Adipose tissue (tissue), 3 donors: ENCODE data around the gene CAPN5. TPM values are rescaled to one million over a fixed set of nuclear protein-coding genes. Genes with fewer than 3 reads are reported as not detected.

Experiments used
- H3K27ac ChIP-seq: one replicate; pipeline ENCODE4 v1.5.1; 2013; ENCODE audit warnings: low read depth, low read length
- WGBS, 3 donors: extraction: QIAGEN DNeasy Blood & Tissue Kit; methylation state at CpG; one replicate each; pipeline ENCODE4 v1.1.7; 2013; 5-methylcytosine and 5-hydroxymethylcytosine counted together
- polyA plus RNA-seq, 3 donors: library from polyadenylated mRNA; stranded (reverse); fragments of 200-250 nt; gene quantifications; one replicate each; pipeline ENCODE4 v1.2.3, GENCODE V29; 2013
- donor health status: healthy with polysubstance abuse.
- donor health status: Bipolar disorder and iron deficiency.
- donor health status: healthy.

CAPN5 gene
- polyA plus RNA-seq, 3 donors = 1.2 to 8.5 (median 4.0) TPM

DNA sequence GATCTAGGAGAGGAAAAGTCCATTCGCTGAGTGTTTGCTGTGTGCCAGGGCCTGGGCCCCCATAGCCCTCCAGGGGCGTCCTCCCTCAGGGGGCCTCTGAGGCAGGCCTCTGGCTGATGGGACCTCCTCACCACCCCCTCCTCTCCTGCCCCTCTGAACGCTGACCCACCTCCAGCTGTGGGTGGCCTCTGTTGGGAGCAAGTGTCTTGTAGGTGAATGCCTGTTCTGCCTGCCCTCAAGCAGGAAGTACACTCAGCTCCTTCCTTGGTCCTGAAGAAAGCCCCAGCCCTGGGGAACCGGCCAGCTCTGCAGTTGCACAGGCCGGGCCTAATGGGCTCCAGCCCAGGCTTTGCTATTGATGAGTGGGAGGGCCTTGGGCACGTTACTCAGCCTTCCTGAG, 64.8 kb downstream of the CAPN5 start:
- 63 to 72% (median 69%) methylated on average over 6 of the region's 6 CpGs for WGBS, 3 donors
- no peak overlapping the region for H3K27ac ChIP-seq

DNA sequence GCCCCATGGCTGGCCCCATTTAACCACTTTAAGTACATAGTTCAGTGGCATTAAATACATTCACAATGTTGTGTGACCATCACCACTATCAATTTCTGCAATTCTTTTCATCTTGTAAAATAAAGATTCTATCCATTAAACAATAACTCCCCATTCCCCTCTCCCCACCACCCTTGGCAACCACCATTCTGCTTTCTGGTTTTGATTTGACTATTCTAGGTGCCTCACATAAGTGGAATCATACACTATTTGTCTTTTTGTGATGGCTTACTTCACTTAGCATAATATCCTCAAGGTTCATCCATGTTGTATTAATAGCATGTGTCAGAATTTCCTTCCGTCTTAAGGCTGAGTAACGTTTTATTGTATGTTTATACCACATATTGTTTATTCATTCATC, 68.3 kb downstream of the CAPN5 start:
- H3K27ac ChIP-seq = no peak overlapping the region
- 14 to 28% (median 14%) methylated on average over 2 of the region's 2 CpGs for WGBS, 3 donors

DNA sequence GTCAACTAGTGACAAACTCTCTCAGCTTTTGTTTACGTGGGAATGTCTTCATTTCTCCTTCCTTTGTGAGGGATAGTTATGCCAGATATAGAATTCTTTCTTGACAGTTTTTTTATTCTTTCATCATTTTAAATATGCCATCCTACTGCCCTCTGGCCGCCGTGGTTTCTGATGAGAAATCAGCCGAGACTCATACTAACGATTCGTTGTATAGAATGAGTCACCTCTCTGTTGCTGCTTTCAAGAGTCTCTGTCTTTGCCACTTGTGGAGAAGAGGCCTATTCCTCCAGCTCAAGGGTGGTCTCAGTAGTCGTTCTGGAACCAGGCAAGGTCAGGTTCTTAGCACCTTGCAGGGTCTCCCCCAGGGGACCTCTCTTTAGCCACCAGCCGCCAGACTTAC, 69.3 kb downstream of the CAPN5 start:
- no peak overlapping the region for H3K27ac ChIP-seq
- WGBS, 3 donors = 83 to 88% (median 86%) methylated on average over 8 of the region's 8 CpGs

DNA sequence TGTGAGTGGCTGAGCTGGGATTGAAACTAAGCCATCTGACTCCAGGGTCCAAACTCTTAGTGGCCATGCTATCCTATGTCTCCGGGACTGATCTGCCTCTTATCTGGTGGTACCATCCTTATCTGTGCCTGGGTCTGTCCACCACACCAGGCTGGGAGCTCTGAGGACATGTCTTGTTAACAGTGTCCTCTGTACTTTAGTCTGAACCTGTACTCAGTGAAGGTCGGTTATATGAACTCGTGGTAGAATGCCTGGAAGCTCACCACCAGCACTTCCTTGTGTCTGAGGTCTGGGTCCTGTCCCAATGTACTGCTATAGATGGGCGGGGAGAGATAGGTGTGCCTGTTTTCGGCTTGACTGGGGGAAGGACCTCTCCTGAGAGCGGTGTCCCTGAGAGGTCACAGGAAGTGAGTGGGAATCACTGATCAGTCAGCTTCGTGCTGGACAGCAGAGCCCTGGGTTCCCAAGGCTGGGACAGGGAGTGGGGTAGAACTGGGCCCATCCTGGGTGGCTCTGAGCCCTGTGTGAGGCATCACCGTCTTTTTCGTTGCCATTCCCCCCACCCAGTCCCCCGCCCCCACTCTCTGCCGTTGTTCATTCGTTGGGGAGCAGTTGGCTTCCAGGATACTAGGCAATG, 70.1 kb downstream of the CAPN5 start:
- 74 to 77% (median 75%) methylated on average over 12 of the region's 12 CpGs for WGBS, 3 donors
- no peak overlapping the region for H3K27ac ChIP-seq

DNA sequence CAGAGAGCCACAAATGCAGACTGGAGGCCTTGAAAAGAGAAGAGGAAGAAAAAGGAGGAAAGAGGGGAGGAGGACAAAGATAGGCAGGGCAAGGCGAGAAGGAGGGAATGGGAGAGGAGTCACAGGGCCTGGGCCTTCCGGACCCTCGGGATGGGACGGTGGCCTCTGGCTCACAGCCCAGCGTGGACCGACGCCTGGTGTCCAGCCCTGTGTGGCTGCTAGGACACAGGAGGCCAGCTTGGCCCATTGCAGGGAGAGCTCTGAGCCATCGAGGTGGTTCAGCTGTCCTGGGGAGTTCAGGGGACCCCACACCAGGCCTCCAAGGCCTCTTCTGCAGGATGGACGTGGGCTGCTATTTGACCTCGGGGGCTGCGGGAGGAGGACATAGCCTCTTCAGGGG, 70.7 kb downstream of the CAPN5 start:
- no peak overlapping the region for H3K27ac ChIP-seq
- WGBS, 3 donors = 70 to 86% (median 71%) methylated on average over 10 to 11 of the region's 11 CpGs

DNA sequence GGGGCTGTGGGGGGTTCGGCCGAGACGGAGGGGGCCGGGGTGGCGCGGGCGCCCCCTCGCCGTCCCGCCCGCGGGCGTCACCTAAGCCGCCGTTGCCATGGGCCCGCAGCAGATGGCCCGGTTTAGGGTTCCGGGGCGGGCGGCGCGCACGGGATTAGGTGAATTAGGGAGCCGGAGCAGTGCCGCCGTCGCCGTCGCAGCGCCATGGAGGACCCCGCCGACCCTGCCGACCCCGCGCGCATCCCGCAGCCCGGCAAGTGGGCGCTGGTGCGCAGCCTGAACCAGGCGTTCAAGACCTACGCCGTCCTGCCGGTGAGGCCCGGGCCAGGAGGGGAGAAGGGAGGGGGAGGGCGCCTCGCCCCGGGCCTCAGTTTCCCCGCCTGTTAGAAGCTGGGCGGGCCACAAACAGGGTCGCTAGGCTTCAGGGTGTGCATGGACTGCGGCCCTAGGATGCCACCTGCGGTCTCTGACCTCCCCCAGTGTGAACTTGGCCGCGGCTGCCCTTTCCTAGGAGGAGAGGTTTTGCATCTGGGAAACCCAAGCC, 71.4 kb downstream of the CAPN5 start:
- WGBS, 3 donors = 37 to 46% (median 39%) methylated on average over 49 to 55 of the region's 55 CpGs
- H3K27ac ChIP-seq = no peak overlapping the region

DNA sequence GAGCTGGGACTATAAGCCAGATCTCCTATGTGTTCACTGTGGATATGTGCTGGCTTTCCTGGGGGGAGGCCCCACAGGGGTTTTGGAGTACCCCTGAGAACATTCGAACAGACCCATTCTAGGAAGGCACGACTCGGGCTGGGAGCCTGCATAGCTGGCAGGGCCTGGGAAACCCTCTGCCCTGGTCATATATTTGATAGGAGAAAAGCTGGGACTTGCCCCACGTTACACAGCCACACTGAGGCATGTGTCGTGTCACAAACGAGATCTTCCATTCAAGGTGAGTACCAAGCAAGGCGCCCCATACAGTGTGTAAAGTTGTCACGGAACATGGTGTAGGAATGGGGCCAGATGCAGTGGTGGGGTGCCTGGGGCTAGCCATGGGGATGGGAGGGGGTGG, 72.4 kb downstream of the CAPN5 start:
- WGBS, 3 donors = 93 to 95% (median 95%) methylated on average over 8 of the region's 8 CpGs
- H3K27ac ChIP-seq = no peak overlapping the region

DNA sequence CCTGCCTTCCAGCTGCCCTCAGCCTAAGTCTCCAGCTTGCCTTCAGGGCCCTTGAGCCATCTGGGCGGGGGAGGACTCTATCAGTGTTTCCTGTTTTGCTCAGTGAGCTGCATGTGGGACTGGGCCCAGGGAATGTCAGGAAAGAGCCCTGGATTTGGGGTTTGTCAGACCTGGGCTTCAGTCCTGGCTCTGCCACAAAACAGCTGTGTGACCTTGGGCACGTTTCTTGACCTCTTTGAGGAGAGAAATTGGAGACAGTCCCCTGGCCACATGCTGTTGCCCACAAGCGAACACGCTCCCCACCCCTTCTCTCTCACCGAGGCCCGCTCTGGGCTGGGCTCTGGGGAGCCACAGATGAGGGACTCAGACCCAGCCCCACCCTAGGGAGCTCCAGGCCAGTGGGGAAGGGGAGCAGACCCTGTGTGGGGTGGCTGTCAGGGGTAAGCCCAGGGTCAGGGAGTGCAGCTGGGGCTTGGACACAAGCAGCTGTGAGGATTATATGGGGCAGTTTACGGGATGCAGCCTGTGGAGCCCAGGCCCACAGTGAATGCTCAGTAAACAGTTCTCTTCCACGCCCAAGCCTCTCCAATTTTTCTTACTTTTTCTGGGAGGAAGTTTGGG, 73.6 kb downstream of the CAPN5 start:
- no peak overlapping the region for H3K27ac ChIP-seq
- 53 to 59% (median 55%) methylated on average over 8 of the region's 8 CpGs for WGBS, 3 donors

DNA sequence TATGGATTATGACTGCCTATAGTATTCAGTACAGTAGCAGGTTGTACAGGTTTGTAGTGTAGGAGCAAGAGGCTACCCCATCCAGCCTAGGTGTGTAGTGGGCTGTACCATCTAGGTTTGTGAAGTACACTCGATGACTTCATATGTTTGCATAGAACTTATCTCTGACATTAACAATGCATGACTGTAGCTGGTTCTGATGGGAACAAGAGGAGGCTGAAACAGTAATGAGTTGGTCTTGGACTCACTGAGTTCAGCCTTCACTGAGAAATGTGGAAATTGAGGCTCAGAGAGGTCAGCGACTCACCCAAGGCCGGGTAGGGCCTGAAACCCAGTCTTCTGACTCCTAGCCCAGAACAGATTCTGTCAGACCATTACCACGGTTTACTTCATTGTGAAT, 74.3 kb downstream of the CAPN5 start:
- 77 to 92% (median 92%) methylated on average over 4 of the region's 4 CpGs for WGBS, 3 donors
- H3K27ac ChIP-seq = no peak overlapping the region

DNA sequence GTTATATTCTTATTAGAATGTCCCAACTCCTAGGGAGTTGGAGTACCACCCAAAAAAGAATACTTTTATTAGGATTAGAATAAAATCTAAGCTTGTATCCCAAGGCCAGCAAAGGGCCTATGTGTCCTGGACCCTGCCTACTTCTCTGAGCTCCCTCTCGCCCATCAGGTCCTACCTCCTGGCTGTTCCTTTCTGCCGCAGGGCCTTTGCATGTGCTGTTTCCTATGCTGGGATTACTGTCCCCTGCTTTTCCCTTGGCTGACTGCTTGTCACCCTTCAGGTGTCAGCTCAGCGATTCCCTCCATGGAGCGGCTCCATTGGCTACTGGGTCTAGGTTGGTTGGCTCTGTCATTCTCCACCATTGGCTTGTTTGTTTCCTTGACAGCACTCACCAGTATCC, 74.7 kb downstream of the CAPN5 start:
- no peak overlapping the region for H3K27ac ChIP-seq
- WGBS, 3 donors = 97 to 99% (median 98%) methylated on average over 4 of the region's 4 CpGs

DNA sequence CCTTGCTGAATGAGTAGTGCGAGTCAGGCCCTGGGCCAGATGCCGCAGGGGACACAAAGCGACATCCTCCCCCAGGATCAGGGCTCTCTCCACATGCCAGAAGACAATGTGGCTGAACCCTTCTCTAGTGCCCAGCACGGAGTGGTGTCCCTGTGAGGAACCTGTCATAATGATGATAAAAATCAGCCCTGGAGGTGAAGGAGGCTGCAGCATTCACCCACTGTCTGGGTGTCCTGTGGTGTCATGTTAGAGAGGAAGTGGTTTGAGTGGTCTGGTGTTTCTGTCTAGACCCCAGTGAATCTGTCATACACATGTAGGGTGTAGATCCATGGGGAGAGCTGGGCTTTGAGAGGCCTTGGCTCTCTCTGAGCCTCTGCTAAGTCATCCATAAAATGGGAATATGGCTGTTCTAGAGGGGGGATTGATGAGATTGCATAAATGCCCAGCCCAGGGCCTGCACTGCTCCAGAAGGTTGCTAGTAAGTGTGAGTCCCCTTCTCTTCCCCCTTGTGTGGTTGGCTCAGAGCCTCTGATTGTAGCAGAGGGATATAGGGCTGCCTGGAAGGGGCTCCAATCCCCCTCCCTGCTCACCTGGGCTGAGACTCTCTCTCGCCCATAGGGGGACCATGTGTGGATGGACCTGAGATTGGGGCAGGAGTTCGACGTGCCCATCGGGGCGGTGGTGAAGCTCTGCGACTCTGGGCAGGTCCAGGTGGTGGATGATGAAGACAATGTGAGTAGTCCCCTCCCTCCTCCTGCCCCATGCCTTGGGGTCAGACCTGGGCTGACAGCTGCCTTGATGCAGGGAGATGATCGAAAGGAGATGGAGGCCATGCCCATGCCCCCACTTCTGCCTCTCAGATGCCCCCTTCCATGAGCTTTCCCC, 75.6 kb downstream of the CAPN5 start:
- H3K27ac ChIP-seq = no peak overlapping the region
- 89 to 94% (median 92%) methylated on average over 11 of the region's 11 CpGs for WGBS, 3 donors

DNA sequence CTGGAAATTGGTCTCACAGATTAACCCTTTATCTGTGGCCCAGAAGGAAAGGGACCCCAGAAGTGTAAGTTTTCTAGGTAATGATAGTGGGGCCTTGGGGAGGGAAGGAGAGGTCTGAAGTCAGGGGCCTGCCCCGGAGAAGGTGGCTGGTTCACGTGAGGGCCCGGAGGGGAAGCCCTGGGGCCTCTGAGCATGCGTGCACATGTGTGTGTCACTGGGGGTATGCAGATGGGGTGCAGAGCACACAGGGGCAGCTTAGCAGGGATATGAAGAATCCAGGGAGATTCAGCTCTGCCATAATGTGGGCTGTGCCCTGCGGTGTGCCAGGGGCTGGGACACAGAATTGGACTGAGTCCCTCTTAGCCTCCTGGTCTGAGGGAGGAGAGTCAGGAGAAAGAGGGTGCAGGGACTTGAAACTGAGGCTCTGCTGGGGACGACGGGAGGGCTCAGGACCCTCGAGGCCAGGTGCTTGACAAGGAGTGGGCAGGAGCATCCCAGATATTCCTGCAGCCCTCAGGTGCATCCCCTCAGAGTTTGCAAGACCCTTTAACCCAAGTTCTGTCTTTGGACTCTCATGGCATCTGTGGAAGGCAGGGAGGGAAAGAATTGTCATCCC, 76.7 kb downstream of the CAPN5 start:
- WGBS, 3 donors = 86 to 93% (median 92%) methylated on average over 8 of the region's 8 CpGs
- H3K27ac ChIP-seq = no peak overlapping the region

DNA sequence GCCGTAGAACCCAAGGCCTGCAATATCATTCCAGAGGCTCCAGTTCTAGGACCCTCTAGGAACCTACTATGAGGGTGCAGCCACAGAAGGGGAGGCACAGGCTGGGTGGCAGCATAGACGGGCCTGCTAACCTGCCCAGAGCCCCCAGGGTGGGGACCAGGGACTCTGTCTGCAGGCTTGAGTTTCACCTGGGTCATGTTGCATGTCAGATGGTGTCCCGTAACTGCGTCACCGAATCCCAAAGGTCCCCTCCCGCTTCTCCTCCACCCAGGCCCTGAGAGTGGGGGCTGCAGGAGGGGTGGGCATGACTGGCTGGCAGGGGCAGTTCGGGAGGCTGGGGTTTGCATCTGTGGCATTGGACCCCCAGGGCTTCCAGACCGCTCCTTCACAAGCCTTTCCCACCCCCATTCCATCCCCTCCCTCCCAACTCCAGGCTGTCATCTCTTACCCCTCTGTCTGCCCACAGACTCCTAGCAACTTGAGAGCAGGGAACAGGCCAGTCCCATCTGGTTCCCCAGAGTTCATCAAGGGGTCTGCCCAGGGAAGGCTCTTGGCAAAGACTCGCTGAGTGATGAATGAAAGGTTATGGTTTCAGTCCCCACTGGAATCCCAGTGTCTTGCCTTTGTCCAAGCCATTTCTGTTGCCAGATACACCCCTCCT, 77.6 kb downstream of the CAPN5 start:
- 93 to 97% (median 93%) methylated on average over 9 of the region's 9 CpGs for WGBS, 3 donors
- no peak overlapping the region for H3K27ac ChIP-seq

DNA sequence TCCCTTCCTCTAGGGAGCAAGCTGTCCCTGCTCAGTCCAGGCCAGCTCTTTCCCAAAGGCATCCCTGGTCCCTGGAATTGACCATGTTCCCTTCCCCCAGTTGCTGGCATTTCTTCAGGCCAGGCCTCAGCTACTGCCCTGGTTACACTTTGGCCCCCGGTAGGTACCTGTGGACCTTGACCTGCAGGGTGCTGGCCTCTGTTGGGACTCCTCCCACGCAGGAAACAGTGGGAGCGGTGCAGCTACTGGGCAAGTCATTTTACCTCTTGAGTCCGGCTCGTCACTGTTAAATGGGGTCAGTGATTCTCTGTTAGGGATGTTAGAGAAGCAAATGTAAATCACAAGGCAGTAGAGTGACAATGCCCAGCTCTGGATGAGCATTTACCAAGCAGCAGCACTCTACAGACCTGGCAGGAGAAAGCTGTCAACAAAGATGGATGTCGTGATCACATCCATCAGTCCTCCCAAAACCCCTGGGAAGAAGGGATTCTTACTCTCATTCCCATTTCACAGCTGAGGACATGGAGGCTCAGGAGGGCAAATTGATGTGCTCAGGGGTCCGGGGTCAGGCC, 78.2 kb downstream of the CAPN5 start:
- WGBS, 3 donors = 81 to 91% (median 82%) methylated on average over 7 of the region's 7 CpGs
- no peak overlapping the region for H3K27ac ChIP-seq

DNA sequence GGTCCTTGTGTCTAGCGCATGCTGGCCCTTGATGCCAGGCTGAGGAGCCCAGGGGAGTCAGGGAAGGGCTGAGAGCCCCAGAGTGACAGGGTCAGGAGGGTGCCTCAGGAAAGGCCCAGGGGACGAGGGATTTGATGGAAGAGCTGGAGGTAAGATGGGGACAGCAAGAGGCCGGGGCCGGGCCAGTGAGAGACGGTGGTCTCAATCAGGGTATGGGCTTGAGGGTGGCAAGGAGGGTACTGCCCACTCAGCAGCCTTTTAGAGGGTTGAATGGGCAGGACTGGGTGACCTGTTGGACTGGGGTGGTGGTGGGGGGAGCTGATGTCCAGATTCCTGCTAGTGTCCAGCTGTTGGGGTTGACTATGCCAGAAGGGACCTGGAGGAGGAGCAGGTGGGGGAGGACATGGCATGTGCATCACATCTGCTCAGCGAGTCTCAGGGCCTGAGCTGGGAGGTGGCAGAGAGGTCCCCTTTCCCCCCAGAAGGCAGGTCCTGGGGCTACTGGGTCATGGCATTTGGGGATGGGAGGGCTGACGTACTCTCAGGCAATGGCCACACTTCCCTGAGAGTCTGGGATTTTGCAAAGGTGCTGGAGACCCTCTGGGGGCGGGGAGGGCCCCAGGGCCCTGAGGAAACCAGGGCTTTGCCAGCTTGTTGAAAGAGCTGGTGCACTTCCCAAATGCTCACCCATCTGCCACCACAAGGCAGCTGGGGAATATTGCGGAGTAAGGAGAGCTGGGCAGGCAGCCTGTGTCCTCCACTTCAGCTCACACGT, 79.7 kb downstream of the CAPN5 start:
- 91 to 93% (median 93%) methylated on average over 10 of the region's 10 CpGs for WGBS, 3 donors
- H3K27ac ChIP-seq = no peak overlapping the region

DNA sequence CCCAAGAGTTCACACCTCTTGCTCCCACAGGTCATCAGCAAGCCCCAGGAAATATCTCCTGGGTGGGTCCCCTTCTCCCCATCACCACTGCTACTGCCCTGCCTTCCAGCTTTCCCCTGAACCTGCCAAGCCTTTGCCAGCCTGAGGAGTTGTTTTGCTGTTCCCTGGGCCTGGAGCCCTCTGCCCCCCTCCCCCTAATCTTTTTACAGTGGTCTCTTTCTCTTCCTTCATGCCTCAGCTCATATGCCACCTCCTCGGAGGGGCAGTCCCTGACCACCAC, 80.2 kb downstream of the CAPN5 start:
- 86 to 100% (median 92%) methylated on average over 1 of the region's 1 CpG for WGBS, 3 donors
- no peak overlapping the region for H3K27ac ChIP-seq

DNA sequence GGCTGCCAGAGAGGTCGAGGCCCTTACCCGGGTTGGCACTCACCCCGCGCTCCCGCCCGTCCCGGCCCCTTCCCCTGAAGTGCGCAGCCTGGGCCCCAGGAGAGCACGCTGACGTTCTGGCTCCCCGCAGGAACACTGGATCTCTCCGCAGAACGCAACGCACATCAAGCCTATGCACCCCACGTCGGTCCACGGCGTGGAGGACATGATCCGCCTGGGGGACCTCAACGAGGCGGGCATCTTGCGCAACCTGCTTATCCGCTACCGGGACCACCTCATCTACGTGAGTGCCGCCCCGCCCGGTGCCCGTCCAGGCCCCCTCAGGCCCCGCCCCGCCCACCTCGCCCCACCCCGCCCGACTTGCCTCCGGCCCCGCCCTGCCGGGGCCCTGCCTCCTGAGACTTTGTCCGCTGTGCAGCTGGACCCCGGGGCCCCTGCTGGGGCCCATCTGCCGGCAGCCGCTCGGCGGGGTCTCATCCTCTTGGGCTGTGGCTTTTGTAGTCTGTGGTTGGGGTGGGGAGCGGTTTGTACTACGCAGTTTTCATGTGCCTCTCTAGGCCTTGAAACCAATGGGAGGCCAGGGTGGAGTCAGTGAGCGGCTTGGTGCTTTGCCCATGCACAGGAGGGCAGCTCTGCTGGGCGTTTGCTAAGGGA, 81.0 kb downstream of the CAPN5 start:
- no peak overlapping the region for H3K27ac ChIP-seq
- WGBS, 3 donors = 19 to 31% (median 28%) methylated on average over 44 to 47 of the region's 47 CpGs
